Gastrocnemius medialis (tissue), 4 donors: ENCODE results near the gene ST6GALNAC3.

Experiments used
- CTCF ChIP-seq, 5 experiments: fragments of 450-650 bp in 3 of 5; fragments of 200-600 bp in 2 of 5; sonication (generic) in 2 of 5; IDR thresholded peaks in 4 of 5; conservative IDR thresholded peaks in 1 of 5; 1 replicate in 4 of 5; 2 replicates in 1 of 5; pipeline ENCODE4 v1.5.1; 2016 to 2019; ENCODE audit warnings: antibody characterized with exemption in 5 of 5, mild to moderate bottlenecking in 3 of 5, moderate library complexity in 3 of 5
- POLR2A ChIP-seq, 2 donors: fragments of 450-650 bp; IDR thresholded peaks; one replicate each; pipeline ENCODE4 v1.6.1; 2017; ENCODE audit warnings: antibody characterized with exemption in 2 of 2, mild to moderate bottlenecking in 2 of 2, moderate library complexity in 2 of 2

- TF ChIP-seq CTCF (IDR thresholded peaks at IDR 0.05 in 4 of 5, conservative IDR thresholded peaks at IDR 0.05 in 1 of 5), result no peak
- no peak for TF ChIP-seq POLR2A (IDR thresholded peaks at IDR 0.05)
These were observed 68.4 kb downstream of the ST6GALNAC3 start for GRCh38 chr1:76142771-76143540.
